GM21619 (cell line): Measurements from ENCODE around the gene FSTL5.
A peak's percentile ranks its signal among the peaks of the same experiment; 100 is the strongest.
"Not testable (repeated sequence)": the region's sequence is repeated elsewhere in the genome, so short reads cannot be mapped to it uniquely, and the experiment has no call there.

ENCODE experiments used
- ATAC-seq: cut with Tn5 transposase; IDR thresholded peaks from one replicate; pipeline ENCODE4 v1.9.1; 2021; ENCODE audit not compliant: unreplicated experiment

The FSTL5 gene

GRCh38 chr4:162163892-162164759, at the start of gene FSTL5:
TSS of gene FSTL5 (minus strand) at chr4:162164000. CDS start at chr4:162111396, 52,604 bp downstream.
- ATAC-seq = peak; percentile 82

DNA sequence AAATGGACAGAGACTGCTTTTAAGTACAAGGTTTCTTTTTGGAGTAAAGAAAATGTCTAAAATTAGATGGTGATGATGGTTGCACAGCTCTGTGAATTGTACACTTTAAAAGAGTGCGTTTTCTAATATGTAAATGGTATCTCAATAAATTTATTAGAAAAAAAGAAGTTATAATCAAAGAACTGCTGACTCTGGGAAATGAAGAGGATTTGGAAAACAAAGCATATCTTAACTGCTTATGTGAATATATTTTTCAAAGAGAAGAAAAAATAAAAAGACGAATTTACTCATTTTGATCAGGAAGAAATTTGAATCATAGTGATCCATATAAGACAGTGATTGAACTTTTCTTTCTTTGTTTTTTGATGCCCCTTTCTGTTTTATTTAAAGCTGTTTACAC, 45.9 kb upstream of the FSTL5 start:
- ATAC-seq = no peak

DNA sequence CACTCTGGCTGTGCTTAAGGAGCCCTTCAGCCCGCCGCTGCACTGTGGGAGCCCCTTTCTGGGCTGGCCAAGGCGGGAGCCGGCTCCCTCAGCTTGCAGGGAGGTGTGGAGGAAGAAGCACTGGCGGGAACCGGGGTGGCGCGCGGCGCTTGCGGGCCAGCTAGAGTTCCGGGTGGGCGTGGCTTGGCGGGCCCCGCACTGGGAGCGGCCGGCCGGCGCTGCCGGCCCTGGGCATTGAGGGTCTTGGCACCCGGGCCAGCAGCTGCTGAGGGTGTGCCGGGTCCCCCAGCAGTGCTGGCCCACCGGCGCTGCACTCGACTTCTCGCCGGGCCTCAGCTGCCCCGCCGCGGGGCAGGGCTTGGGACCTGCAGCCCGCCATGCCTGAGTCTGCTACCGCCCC, 39.7 kb upstream of the FSTL5 start:
- not testable (repeated sequence) for ATAC-seq

DNA sequence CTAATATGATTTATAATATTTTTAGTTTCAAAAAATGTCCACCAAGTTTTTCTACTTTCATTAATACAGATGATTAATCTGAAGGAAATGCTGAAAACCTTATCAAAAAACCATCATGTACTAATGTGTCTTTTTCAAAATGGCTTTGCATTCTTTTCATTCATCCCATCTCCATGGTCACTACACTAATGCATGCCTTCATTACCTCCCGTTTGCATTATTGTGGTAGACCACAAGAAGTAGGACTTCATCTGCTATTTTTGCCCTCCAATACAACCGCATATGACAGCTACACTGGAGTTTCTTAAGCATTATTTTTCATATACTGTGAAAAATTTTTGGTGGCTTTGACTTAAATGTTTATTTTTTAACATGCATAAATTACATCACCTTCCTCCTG, 37.9 kb upstream of the FSTL5 start:
- ATAC-seq = no peak

DNA sequence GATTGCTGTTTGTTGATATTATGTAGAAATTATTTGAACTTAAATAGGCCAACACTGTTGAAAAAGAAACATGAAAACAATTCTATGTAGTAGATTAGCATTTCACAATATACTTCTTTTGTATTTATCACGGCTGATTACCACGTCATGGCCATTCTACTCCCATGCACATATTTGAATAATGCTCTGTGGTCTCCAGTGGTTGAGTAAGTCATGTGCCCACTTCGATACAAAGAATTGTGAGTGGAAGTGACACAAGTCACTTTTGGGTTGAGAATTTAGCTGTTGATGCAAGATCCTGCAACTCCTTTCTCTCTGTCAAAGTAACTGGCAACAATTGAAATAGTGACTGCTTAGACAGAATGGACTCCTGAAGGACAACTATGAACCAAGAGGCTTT, 6.7 kb upstream of the FSTL5 start:
- ATAC-seq = no peak

- no peak for ATAC-seq
Measured at GRCh38 chr4:162164906-162165510, 1.2 kb upstream of the FSTL5 start.

DNA sequence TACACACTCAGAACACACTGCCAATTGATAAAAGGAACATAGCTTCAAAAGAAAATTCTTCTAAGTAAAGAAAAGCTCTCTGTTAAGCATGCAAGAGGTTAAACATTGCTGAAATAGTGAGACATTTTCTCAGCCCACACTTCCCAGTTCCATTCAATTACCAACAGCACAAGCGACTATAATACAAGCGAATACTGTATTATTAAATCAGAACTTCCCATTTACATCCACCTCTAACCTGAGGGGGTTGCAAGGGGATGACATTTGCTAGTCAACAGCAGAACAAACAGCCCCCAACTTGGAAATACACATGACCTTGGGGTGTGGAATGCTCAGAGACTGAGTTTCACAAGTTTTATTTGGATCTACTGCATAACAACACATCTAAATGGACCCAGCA, 1.1 kb downstream of the FSTL5 start:
- ATAC-seq = no peak

DNA sequence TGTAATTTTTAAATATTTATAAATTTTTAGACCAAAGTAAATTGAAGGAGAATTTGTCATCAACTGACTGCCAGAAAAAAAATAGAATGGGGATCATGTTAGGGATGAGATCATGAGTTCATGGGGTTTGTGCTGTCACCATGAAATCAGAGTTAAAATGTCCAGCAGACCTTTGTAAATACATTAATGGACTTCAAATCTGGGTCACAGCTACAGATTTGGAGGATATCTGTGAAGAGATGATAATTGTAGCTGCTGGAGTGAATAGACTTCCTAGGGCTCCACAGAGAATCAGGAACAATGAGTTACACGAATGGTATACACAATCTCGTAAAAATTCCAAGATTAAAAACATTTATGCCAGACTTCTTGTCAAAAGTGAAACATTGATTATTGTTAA, 6.6 kb downstream of the FSTL5 start:
- ATAC-seq = no peak

DNA sequence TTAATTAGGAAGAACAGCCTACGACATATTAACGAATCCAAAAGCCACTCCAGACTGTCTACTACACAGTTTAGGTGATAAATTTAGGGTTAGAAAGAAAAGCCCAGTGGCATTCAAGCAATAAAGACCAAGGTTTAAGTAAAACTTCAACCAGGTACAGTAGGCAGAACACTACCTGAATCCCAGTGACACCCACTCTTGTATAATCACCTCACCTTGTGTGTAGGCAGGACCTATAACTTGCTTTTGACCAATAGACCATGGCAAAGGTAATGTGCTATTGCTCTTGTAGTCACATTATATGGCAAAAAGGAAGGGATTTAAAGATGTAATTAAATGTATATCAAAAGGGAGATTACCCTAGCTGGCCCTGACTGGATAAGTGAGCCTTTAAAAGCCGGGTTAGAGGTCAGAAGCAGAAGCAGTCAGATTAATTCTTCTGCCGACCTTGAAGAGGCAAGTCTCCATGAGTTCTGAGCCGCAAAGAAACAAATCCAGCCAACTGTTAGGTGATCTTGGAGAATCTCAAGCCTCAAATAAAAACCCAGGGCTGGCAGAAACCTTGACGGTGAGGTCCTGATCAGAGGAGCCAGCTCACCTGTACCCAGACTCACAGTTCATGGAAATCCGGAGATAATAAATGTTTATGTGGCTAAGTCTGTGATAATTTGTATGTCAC, 8.8 kb downstream of the FSTL5 start:
- ATAC-seq = no peak

GRCh38 chr4:162151850-162152249, 11.9 kb downstream of the FSTL5 start:
- no peak for ATAC-seq

DNA sequence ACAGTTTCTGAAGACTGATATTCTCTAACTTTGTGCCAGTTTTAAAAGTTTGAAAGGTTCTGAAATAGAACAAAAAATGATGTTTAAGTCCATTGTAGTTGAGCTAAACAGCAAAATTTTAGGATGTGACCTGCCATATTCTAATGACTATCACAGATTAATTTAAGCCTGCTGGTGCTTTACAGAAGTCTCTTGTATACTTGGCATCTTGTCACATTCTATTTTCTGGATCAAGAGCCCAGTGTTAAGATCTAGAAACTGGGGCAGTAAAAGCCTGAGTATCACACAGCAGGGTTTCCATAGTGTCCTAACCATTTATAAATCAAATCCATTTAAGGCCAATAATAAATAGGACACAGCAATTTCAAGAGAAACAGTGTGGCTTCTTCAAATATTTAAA, 12.4 kb downstream of the FSTL5 start:
- ATAC-seq = no peak

- no peak for ATAC-seq
Measured at GRCh38 chr4:162149644-162150043, 14.2 kb downstream of the FSTL5 start.

- ATAC-seq = no peak
Measured at GRCh38 chr4:162140051-162140683, 23.6 kb downstream of the FSTL5 start.

GRCh38 chr4:162139412-162139811, 24.4 kb downstream of the FSTL5 start:
- no peak for ATAC-seq

- ATAC-seq = no peak
Measured at GRCh38 chr4:162131256-162131655, 32.5 kb downstream of the FSTL5 start.

DNA sequence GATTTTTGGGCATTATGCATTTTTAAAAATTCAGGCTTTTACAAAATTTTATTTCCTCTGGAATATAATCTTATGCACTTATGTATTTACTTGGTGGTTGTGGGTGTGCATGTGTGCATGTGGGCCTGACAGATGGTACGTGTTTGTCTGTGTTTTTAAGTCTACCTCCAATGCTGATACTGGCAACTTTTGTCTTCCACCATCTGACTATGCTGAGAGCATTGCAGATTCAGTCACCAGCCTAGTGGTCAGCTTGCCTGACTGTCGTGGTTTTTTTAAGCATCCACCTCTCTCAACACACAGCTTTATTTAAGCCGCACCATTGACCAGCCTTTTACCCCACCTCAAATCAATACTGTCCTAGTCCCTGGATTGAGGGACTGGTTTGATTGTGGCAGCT, 37.1 kb downstream of the FSTL5 start:
- ATAC-seq = no peak

- ATAC-seq = no peak
Measured at GRCh38 chr4:162117051-162117450, 46.7 kb downstream of the FSTL5 start.

DNA sequence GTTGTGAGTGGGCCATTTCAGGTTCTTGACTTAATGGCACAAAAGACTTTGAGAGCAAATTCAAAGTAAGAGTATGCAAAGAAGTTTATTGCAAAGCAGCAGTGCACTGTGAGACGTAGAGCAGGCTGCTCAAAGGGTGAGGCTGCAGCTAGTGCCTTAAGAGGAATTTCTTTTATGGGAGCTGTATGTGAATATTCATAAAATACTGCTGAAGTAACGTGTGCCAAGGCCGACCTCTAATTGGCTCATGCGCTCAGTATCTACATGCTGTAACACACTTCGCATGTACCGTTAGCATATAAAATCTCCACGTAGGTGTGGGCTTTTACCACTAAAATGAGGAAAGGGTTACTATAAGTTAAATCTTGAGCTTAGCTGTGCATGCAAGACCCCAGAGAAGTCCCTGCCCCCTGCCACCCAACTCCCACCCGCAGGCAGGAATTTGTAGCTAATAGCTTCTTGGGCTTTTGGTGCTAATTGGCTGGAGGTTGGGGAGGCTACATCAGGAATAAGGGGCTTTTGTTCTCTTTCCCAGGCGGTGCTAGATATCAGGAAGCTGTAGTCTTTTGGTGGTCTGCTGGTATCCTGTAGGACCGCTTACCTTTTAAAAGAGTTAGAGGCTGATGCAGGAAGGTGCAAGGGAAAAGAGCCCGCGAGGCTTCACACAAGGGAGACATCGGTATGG, 47.6 kb downstream of the FSTL5 start:
- ATAC-seq = no peak

DNA sequence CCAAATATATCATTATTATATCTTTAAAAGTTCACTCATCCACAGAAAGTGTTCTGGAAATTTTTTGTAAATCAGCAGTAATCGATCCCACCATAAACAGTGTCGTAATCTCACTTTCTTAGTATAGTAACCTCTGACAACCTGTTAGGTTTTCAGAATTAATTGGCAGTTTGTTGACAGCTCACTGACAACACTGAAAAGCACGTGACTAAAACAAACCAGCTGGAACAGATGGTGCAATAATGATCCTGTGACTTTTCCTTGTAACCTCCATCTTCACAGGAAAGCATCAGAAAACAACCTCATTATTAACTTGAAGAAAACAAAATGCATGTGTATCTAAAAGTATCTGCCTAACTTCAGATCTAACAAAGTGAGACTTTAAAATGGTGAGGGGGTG, 48.5 kb downstream of the FSTL5 start:
- no peak for ATAC-seq

DNA sequence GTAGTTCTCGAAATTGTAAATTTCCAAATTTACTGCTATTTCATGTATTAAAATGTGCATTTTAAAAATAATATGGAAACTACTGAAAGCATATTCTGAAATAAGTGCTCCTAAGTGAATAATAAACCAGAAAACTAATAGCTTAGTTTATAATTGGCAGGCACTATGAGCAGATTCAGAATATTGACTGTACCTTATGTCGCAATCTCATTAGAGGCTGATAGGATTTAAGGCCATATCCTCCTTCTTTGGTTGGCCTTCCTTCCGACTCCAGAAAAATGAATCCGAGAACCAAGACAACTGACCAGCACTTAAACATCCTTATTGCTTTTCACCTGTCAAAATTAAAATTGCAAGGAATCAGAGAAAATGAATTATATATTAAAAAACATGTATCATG, 52.7 kb downstream of the FSTL5 start:
- no peak for ATAC-seq
